ENCODE results near the gene GNAI2.

GNAI2 gene

DNA sequence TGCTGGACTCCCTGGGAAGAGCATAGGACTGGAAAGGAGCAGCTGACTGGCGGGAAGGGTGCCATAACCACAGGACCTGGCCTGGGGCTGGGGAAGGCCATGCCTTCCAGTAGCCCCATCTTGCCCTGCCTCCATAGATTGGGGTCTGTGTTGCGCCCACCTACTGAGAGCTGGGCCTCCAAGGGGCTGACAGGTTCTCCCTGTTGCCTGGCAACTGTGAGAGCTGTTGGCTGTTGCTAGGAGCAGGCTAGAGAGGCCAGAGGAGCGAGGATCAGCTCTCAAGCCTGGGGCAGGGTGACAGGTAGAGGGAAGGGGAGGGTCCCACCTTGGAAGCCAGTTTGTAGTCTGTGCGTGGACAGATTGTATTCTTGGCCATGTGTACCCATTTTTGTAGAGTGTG lies 2.8 kb upstream of the GNAI2 start:
- DNase-seq (ENCODE audit: low spot score), result no peak
- TF ChIP-seq CTCF (IDR thresholded peaks at IDR 0.05; ENCODE audit: extremely low read depth, missing control alignments), result no peak

DNA sequence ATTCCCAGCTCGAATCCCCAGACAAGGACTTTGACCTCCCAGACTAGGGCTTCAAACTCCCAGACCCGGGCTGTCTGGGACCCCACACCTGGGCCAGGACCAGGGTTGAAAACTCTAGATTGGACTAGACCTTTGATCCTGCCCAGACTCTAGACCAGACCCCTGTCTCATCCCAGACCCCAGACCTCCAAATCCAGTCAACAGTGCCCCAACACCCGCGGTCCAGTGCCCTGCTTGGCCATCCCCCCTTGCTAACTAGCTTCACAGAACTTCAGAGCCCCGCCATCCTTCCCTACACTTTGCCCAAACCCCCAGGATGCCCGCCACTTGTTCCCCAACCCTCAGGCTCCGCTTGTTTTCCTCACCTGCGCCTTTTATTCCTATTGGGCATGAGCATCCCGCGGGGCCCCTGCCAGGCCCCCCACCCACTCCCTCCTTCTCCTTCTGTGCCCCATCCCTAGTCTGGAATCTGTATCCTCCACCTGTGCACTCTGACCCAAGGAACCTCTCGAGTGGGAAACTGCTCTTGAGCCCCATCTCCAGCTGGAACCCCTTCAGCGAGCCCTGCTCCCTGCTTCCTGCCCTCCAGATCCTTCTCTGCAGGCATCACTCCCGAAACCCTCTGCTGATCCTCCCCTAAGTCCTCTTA lies 604 bp downstream of the GNAI2 start:
- DNase-seq (ENCODE audit: low spot score), result no peak
- no peak for TF ChIP-seq CTCF (IDR thresholded peaks at IDR 0.05; ENCODE audit: extremely low read depth, missing control alignments)

- DNase-seq (ENCODE audit: low spot score), result no peak
- no peak for TF ChIP-seq CTCF (IDR thresholded peaks at IDR 0.05; ENCODE audit: extremely low read depth, missing control alignments)
Observed at GRCh38 chr3:50237133-50237651, 1.2 kb downstream of the GNAI2 start.

GRCh38 chr3:50237754-50238548 lies 1.9 kb downstream of the GNAI2 start:
- DNase-seq (ENCODE audit: low spot score), result peak; percentile 88
- no peak for TF ChIP-seq CTCF (IDR thresholded peaks at IDR 0.05; ENCODE audit: extremely low read depth, missing control alignments)

GRCh38 chr3:50238549-50239026 lies 2.6 kb downstream of the GNAI2 start:
- no peak for TF ChIP-seq CTCF (IDR thresholded peaks at IDR 0.05; ENCODE audit: extremely low read depth, missing control alignments)

GRCh38 chr3:50239649-50240048 lies 3.6 kb downstream of the GNAI2 start:
- no peak for DNase-seq (ENCODE audit: low spot score)
- no peak for TF ChIP-seq CTCF (IDR thresholded peaks at IDR 0.05; ENCODE audit: extremely low read depth, missing control alignments)

More at GRCh38 chr3:50238549-50239026, 2.6 kb downstream of the GNAI2 start:
- DNase-seq (ENCODE audit: low spot score), result no peak

- DNase-seq (ENCODE audit: low spot score), result no peak
- no peak for TF ChIP-seq CTCF (IDR thresholded peaks at IDR 0.05; ENCODE audit: extremely low read depth, missing control alignments)
Observed at GRCh38 chr3:50241163-50241562, 5.2 kb downstream of the GNAI2 start.
